WTC11 (cell line): ENCODE measurements around the gene NCAM2. TPM values are rescaled to one million over a fixed set of nuclear protein-coding genes. Genes with fewer than 3 reads are reported as not detected.
A peak's percentile ranks its signal among the peaks of the same experiment; 100 is the strongest.

Experiments
- ATAC-seq: fragments of 200-7000 bp; cut with Tn5 transposase; 2 replicates; pipeline ENCODE4 v1.10.0; 2021; ENCODE audit warnings: mild to moderate bottlenecking, moderate library complexity
- CTCF ChIA-PET: fragments of 300-600 bp; sonication (Branson Sonifier 250); formaldehyde crosslinking; loops from one replicate; lab custom pipeline; 2021; ENCODE audit warnings: antibody characterized with exemption; lab: Charles Lee
- POLR2A ChIA-PET: fragments of 350-600 bp; sonication (Branson Sonifier 250); formaldehyde crosslinking; loops from one replicate; lab custom pipeline; 2021; ENCODE audit warnings: antibody characterized with exemption; lab: Charles Lee
- DNase-seq: peaks from one replicate; pipeline ENCODE4 v3.0.0; 2021; ENCODE audit warnings: low spot score
- H3K27ac Mint-ChIP-seq: 2 replicates; pipeline ENCODE4 v1.8.0; 2021; ENCODE audit warnings: mixed read lengths
- H3K27me3 Mint-ChIP-seq: 2 replicates; pipeline ENCODE4 v1.8.0; 2021; ENCODE audit warnings: low read depth, mild to moderate bottlenecking, moderate library complexity, mixed read lengths
- H3K36me3 Mint-ChIP-seq: 2 replicates; pipeline ENCODE4 v1.8.0; 2021; ENCODE audit warnings: mixed read lengths
- H3K4me1 Mint-ChIP-seq: 2 replicates; pipeline ENCODE4 v1.8.0; 2022; ENCODE audit warnings: mixed read lengths
- H3K4me3 Mint-ChIP-seq: 2 replicates; pipeline ENCODE4 v1.8.0; 2021; ENCODE audit warnings: mild to moderate bottlenecking, moderate library complexity, mixed read lengths
- H3K9me3 Mint-ChIP-seq: 2 replicates; pipeline ENCODE4 v1.8.0; 2021; ENCODE audit warnings: mixed read lengths
- CREB1 ChIP-seq: sonication (generic); formaldehyde crosslinking; IDR thresholded peaks from 2 replicates; pipeline ENCODE4 v1.8.0; 2023; ENCODE audit warnings: mild to moderate bottlenecking, missing genetic modification reagents
- ESRRA ChIP-seq: sonication (generic); formaldehyde crosslinking; IDR thresholded peaks from 2 replicates; pipeline ENCODE4 v1.8.1; 2022; ENCODE audit warnings: mild to moderate bottlenecking, missing genetic modification reagents, borderline replicate concordance
- FOXJ3 ChIP-seq: sonication (generic); formaldehyde crosslinking; IDR thresholded peaks from 2 replicates; pipeline ENCODE4 v1.9.0; 2021; ENCODE audit warnings: missing genetic modification reagents, mild to moderate bottlenecking, borderline replicate concordance
- GABPB1 ChIP-seq: sonication (generic); formaldehyde crosslinking; IDR thresholded peaks from 2 replicates; pipeline ENCODE4 v1.8.1; 2023; ENCODE audit warnings: mild to moderate bottlenecking, missing genetic modification reagents
- GRHL2 ChIP-seq: fragments of 250-450 bp; sonication (Bioruptor Pico); IDR thresholded peaks from 2 replicates; pipeline ENCODE4 v1.8.0; 2022; ENCODE audit warnings: mild to moderate bottlenecking, moderate library complexity; ENCODE audit not compliant: insufficient replicate concordance, severe bottlenecking
- GTF2I ChIP-seq: fragments of 250-450 bp; sonication (Bioruptor Pico); conservative IDR thresholded peaks from 2 replicates; pipeline ENCODE4 v1.4.0; 2021; ENCODE audit warnings: mild to moderate bottlenecking
- HMGA2 ChIP-seq: fragments of 250-450 bp; sonication (Bioruptor Pico); IDR thresholded peaks from 2 replicates; pipeline ENCODE4 v1.4.0; 2021; ENCODE audit warnings: mild to moderate bottlenecking, moderate library complexity
- IRF2 ChIP-seq: sonication (generic); formaldehyde crosslinking; IDR thresholded peaks from 2 replicates; pipeline ENCODE4 v1.8.0; 2022; ENCODE audit warnings: low read depth, missing genetic modification reagents, borderline replicate concordance
- MXD4 ChIP-seq: fragments of 250-450 bp; sonication (Bioruptor Pico); IDR thresholded peaks from 2 replicates; pipeline ENCODE4 v1.8.0; 2021; ENCODE audit warnings: mild to moderate bottlenecking, moderate library complexity, borderline replicate concordance
- NFE2L1 ChIP-seq: sonication (generic); formaldehyde crosslinking; IDR thresholded peaks from 2 replicates; pipeline ENCODE4 v1.8.1; 2023; ENCODE audit warnings: missing genetic modification reagents
- NFYB ChIP-seq: sonication (generic); formaldehyde crosslinking; conservative IDR thresholded peaks from 2 replicates; pipeline ENCODE4 v1.8.0; 2022; ENCODE audit warnings: low read depth, missing genetic modification reagents
- PRRX2 ChIP-seq: fragments of 250-450 bp; sonication (Bioruptor Pico); IDR thresholded peaks from 2 replicates; pipeline ENCODE4 v1.8.0; 2021; ENCODE audit warnings: mild to moderate bottlenecking
- SMAD4 ChIP-seq: sonication (generic); formaldehyde crosslinking; IDR thresholded peaks from 2 replicates; pipeline ENCODE4 v1.8.0; 2022; ENCODE audit warnings: mild to moderate bottlenecking, missing genetic modification reagents
- SOX15 ChIP-seq: fragments of 250-450 bp; sonication (Bioruptor Pico); IDR thresholded peaks from 2 replicates; pipeline ENCODE4 v1.9.0; 2021; ENCODE audit warnings: mild to moderate bottlenecking
- SP1 ChIP-seq: sonication (generic); formaldehyde crosslinking; conservative IDR thresholded peaks from 2 replicates; pipeline ENCODE4 v1.8.1; 2022; ENCODE audit warnings: missing genetic modification reagents
- TEAD4 ChIP-seq: sonication (generic); formaldehyde crosslinking; IDR thresholded peaks from 2 replicates; pipeline ENCODE4 v1.8.0; 2022; ENCODE audit warnings: mild to moderate bottlenecking, missing genetic modification reagents
- TP53 ChIP-seq: sonication (generic); formaldehyde crosslinking; IDR thresholded peaks from 2 replicates; pipeline ENCODE4 v1.8.1; 2023; ENCODE audit warnings: mild to moderate bottlenecking, missing genetic modification reagents
- ZNF281 ChIP-seq: sonication (generic); formaldehyde crosslinking; IDR thresholded peaks from 2 replicates; pipeline ENCODE4 v1.8.0; 2023; ENCODE audit warnings: mild to moderate bottlenecking, missing genetic modification reagents
- ZNF423 ChIP-seq: fragments of 250-450 bp; sonication (Bioruptor Pico); IDR thresholded peaks from 2 replicates; pipeline ENCODE4 v2.1.2; 2022; ENCODE audit warnings: mild to moderate bottlenecking, moderate library complexity
- ZNF532 ChIP-seq: fragments of 250-450 bp; sonication (Bioruptor Pico); IDR thresholded peaks from 2 replicates; pipeline ENCODE4 v1.9.0; 2021; ENCODE audit warnings: mild to moderate bottlenecking, borderline replicate concordance
- ZSCAN18 ChIP-seq: fragments of 250-450 bp; sonication (Bioruptor Pico); IDR thresholded peaks from 2 replicates; pipeline ENCODE4 v2.1.2; 2022; ENCODE audit warnings: mild to moderate bottlenecking, moderate library complexity
- total RNA-seq: library from RNA; stranded (reverse); gene quantifications from 3 replicates; pipeline ENCODE4 v1.2.3, GENCODE V29; 2021
- TF ChIP-seq, protein P1 (sequence below): fragments of 200-600 bp; IDR thresholded peaks from 2 replicates; pipeline ENCODE4 v1.8.0; 2022; ENCODE audit warnings: antibody characterized with exemption
- TF ChIP-seq, protein P2 (sequence below): sonication (generic); formaldehyde crosslinking; conservative IDR thresholded peaks from 2 replicates; pipeline ENCODE4 v1.8.1; 2022; ENCODE audit warnings: mild to moderate bottlenecking, missing genetic modification reagents

Gene NCAM2
- total RNA-seq, 1 experiment from 2014 or later, result 1.6 TPM

GRCh38 chr21:21018821-21019220, 20.6 kb downstream of the NCAM2 start:
- H3K9me3 Mint-ChIP-seq, result peaks cover 6% of the 10 kb centered on the region
- 0 out of 2 replicates have a peak, but pooled peaks have one; percentile 28 for ATAC-seq
- H3K4me3 Mint-ChIP-seq, result no peak overlapping the region
- ChIA-PET POLR2A (no interaction called here), CTCF (no interaction called here)
- TF ChIP-seq TP53 (CRISPR knock-in tag), result no peak
- TF ChIP-seq FOXJ3 (CRISPR knock-in tag), result no peak
- no peak for TF ChIP-seq HMGA2
- no peak for TF ChIP-seq ESRRA
- no peak for TF ChIP-seq GABPB1 (CRISPR knock-in tag)
- TF ChIP-seq PRRX2, result no peak
- TF ChIP-seq ZNF423 (CRISPR knock-in tag), result no peak
- no peak for TF ChIP-seq SMAD4 (CRISPR knock-in tag)
- TF ChIP-seq CREB1 (CRISPR knock-in tag), result no peak
- TF ChIP-seq SOX15 (CRISPR knock-in tag), result no peak
- no peak for DNase-seq
- H3K27ac Mint-ChIP-seq, result no peak overlapping the region
- H3K4me1 Mint-ChIP-seq, result peaks cover 38% of the 10 kb centered on the region
- H3K27me3 Mint-ChIP-seq, result no peaks in the 10 kb centered on the region; the same call in 1 of the 2 replicates
- H3K36me3 Mint-ChIP-seq, result no peaks in the 10 kb centered on the region

- H3K4me3 Mint-ChIP-seq, result no peak overlapping the region
Measured at GRCh38 chr21:21019681-21020080, 21.5 kb downstream of the NCAM2 start.

DNA sequence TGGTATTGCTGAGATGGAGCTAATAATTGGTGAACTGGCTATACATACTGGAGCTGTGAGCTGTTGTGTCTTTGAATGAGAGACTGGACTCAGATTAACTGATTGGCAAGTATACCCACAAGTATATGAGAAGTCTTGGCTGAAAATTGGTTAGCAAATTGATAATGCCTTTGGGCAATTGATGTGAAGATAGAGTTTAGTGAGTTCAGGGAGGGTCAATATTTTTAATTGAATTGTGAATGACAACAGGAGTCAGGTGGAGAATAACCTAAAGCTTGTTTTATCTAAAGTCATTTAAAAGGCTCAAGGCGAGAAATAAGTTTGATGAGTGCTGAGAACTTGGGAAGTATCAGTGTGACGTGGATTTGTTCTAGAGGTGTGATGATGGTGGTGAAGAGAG, 27.5 kb downstream of the NCAM2 start:
- Mint-ChIP-seq H3K4me1 (peaks cover 30% of the 10 kb centered on the region), H3K9me3 (no peaks in the 10 kb centered on the region), H3K27me3 (no peaks in the 10 kb centered on the region), H3K36me3 (no peaks in the 10 kb centered on the region), H3K4me3 (no peak overlapping the region), H3K27ac (peak overlapping the region; percentile 13; the same call in 1 of the 2 replicates)
- DNase-seq (no peak), ATAC-seq (no peak)
- CTCF ChIA-PET, result no interaction called here
- POLR2A ChIA-PET, result no interaction called here
- TF ChIP-seq ZNF532 (no peak), SMAD4 (CRISPR knock-in tag) (no peak), GRHL2 (CRISPR knock-in tag) (no peak)
- TF ChIP-seq, protein P1, sequence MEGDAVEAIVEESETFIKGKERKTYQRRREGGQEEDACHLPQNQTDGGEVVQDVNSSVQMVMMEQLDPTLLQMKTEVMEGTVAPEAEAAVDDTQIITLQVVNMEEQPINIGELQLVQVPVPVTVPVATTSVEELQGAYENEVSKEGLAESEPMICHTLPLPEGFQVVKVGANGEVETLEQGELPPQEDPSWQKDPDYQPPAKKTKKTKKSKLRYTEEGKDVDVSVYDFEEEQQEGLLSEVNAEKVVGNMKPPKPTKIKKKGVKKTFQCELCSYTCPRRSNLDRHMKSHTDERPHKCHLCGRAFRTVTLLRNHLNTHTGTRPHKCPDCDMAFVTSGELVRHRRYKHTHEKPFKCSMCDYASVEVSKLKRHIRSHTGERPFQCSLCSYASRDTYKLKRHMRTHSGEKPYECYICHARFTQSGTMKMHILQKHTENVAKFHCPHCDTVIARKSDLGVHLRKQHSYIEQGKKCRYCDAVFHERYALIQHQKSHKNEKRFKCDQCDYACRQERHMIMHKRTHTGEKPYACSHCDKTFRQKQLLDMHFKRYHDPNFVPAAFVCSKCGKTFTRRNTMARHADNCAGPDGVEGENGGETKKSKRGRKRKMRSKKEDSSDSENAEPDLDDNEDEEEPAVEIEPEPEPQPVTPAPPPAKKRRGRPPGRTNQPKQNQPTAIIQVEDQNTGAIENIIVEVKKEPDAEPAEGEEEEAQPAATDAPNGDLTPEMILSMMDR, result no peak

More at GRCh38 chr21:21019681-21020080, 21.5 kb downstream of the NCAM2 start:
- Mint-ChIP-seq H3K27ac (no peak overlapping the region), H3K4me1 (peaks cover 38% of the 10 kb centered on the region), H3K27me3 (no peaks in the 10 kb centered on the region; the same call in 1 of the 2 replicates), H3K9me3 (peaks cover 2% of the 10 kb centered on the region), H3K36me3 (no peaks in the 10 kb centered on the region)
- CTCF ChIA-PET, result no interaction called here
- POLR2A ChIA-PET, result no interaction called here
- no peak for TF ChIP-seq NFYB
- no peak for TF ChIP-seq TEAD4
- TF ChIP-seq GTF2I (CRISPR knock-in tag), result no peak
- TF ChIP-seq ZSCAN18 (CRISPR knock-in tag), result no peak
- no peak for TF ChIP-seq IRF2 (CRISPR knock-in tag)
- TF ChIP-seq MXD4 (CRISPR knock-in tag), result no peak
- TF ChIP-seq NFE2L1 (CRISPR knock-in tag), result no peak
- TF ChIP-seq ZNF423 (CRISPR knock-in tag), result no peak
- no peak for TF ChIP-seq CREB1 (CRISPR knock-in tag)
- TF ChIP-seq SP1, result no peak
- TF ChIP-seq, protein P2, sequence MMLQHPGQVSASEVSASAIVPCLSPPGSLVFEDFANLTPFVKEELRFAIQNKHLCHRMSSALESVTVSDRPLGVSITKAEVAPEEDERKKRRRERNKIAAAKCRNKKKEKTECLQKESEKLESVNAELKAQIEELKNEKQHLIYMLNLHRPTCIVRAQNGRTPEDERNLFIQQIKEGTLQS, result no peak
- TF ChIP-seq ZNF281 (CRISPR knock-in tag), result no peak
- DNase-seq (no peak), ATAC-seq (no peak)
